HG02759 (cell line): ENCODE measurements around the gene KCNA5.

Experiments
- ATAC-seq: cut with Tn5 transposase; IDR thresholded peaks from one replicate; pipeline ENCODE4 v1.9.1; 2021; ENCODE audit warnings: mild to moderate bottlenecking, moderate library complexity; ENCODE audit not compliant: unreplicated experiment

The KCNA5 gene

DNA sequence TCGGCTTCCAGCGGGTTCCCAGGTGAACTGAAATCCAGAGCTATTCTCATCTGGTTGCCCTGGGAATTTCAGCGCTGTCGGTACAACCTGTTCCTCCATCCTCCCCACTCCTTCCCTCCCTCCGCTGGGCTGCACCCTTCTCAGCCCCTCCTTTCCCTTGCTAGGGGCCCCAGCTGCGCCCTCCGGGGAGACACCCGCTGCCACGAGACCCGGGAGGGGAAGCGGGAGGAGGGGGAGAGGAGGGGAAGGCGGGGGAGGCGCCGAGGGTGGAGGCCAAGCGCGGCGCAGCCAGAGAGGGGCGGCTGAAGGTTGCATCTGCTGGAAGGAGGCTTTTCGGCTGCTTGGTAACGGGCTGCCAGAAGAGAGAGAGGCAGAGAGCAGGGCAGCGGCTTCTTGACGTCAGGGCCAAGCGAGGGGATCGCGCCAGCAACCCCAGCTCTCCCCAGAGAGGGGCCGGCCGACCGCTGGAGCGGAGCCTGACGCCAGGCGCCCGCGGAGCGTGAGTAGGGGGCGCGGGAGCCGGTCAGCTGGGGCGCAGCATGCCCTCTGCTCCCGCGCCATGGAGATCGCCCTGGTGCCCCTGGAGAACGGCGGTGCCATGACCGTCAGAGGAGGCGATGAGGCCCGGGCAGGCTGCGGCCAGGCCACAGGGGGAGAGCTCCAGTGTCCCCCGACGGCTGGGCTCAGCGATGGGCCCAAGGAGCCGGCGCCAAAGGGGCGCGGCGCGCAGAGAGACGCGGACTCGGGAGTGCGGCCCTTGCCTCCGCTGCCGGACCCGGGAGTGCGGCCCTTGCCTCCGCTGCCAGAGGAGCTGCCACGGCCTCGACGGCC, at the start of gene KCNA5:
KCNA5 (plus strand) TSS at position 291 of the 831 bp plus-strand sequence; CDS start at position 560, 269 bp downstream.
- ATAC-seq = no peak

DNA sequence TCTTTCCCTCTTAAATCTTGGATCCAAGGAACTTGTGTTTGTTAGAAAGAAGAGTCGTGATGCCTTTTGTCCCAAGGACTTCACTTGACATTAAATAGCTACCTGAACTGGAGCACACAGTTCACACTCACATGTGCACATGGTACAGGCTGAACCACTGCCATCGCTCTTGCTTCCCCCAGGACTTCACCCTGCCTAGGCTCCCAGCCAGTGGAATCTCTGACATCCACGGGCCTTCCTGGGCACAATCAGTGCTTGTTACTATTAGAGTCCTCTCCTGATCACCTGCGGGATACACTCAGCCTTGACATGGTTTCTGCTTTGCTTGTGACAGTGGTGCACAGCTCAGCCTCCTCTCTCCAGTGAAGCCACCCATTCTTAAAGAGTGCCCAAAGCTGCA, 49.1 kb upstream of the KCNA5 start:
- no peak for ATAC-seq

- ATAC-seq = no peak
Measured at GRCh38 chr12:4996714-4997113, 47.0 kb upstream of the KCNA5 start.

DNA sequence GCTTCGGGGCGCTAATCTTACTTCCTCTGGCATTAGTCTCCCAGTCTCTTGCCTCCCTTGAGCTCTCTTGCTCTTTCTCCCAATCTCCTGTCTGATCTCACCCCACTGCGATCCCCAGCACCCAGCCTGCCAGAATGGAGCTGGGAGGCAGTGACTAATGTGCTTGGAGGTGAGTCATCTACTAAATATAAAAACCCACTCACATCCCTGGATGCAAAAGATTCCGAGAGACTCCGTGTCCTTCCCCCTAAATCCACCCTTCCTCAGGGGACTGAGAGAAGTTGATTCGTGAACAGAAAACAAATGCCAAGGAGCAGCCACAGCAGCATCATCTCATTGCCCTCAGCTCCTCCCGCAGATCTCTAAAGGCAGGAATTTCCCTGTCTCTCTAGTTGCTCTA, 45.7 kb upstream of the KCNA5 start:
- ATAC-seq = no peak

DNA sequence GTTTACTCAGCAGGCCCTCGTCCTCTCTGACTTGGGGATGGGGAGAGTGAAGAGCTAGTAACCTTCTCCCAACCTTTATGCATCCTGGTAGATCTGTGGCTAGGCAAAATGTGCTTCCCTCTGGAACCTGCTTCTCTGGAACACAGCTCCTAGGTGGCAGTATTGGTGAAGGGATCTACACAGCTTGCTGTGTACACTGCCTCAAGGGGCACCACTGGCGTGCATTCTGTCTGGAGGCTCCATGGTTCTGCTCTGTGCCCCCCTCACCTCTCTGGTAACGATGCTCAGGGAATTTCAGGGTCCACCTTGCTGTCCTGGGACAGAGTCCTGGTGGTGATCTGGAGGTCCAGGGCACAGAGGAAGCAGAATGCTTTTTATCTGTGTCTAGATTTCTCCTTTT, 43.5 kb upstream of the KCNA5 start:
- no peak for ATAC-seq

- no peak for ATAC-seq
Measured at GRCh38 chr12:5000658-5001385, 42.9 kb upstream of the KCNA5 start.

GRCh38 chr12:5003025-5003666, 40.5 kb upstream of the KCNA5 start:
- peak; percentile 57 for ATAC-seq

DNA sequence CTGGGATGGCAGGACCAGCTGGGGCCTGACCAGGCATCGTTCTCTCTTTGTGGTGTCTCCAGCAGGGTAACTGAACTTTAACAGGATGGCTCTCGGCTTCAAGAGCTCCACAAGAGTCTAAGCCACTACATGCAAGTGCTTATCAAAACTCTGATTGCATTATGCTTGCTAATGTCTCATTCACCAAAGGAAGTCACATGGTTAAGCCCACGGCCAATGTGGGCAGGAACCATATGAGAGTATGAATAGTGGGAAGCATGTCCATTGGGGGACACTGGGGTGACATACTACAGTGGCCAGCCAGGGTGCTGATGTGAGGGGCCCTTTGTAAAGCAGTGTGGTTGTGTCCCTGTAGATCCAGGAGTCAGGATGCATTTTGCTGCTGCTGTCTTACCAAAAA, 35.0 kb upstream of the KCNA5 start:
- ATAC-seq = no peak

DNA sequence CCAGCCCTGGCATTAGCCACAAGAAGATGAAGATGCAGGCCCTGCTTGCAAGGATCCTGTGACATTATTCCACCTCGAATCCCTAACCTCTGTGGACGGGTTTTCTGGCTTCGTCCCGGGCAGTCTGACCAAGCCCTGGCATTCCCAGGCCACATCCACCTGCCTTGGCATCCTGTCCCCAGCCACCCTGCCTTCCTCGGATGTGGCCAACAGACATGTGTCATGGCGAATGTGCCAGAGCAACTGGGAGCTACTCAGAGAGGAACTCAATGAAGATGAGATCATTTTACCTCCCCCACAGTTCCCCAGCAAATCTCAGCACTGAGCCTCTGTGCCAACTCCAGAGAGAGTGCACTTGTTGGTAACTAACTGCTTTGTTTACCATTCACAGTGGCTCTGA, 33.5 kb upstream of the KCNA5 start:
- no peak for ATAC-seq

DNA sequence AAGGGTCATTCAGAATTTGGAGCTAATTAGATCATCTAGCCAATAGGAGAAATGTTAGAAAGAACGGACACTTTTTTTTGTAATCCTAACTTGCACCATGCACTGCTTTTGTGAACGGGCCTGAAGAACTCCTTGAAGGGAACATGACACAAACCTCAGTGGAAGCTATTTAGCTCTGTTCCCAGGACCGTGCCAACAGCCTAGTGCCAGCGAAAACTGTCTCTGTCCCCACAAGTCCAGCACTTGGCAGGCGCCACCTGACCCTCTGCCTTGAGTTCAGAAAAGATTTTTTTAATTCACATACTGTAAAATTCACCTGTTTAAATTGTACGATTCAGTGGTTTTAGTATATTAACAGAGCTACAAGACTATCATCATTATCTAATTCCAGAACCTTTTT, 31.3 kb upstream of the KCNA5 start:
- no peak for ATAC-seq

DNA sequence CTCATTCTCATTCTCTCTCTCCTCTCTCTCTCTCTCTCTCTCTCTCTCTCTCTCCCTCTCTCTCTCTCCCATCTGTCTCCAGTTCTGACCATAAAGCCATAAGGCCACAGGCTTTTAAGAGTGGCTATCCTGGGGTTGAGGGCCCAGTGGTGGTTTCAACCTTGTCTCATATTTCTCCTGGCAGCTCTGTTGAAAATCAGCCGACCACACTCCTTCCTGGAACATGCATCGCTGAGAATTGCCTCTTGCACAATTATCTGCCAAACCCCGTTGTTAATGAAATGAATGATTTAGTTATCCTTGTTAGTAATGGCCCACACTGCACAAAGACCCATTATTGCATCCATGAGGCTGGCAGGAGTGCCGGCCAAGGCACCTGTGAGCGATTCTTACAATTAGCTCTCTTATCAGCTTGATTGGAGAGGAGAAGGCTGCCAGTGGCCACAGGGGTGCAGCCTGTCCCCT, 30.4 kb upstream of the KCNA5 start:
- ATAC-seq = no peak

GRCh38 chr12:5014269-5014668, 29.4 kb upstream of the KCNA5 start:
- no peak for ATAC-seq

DNA sequence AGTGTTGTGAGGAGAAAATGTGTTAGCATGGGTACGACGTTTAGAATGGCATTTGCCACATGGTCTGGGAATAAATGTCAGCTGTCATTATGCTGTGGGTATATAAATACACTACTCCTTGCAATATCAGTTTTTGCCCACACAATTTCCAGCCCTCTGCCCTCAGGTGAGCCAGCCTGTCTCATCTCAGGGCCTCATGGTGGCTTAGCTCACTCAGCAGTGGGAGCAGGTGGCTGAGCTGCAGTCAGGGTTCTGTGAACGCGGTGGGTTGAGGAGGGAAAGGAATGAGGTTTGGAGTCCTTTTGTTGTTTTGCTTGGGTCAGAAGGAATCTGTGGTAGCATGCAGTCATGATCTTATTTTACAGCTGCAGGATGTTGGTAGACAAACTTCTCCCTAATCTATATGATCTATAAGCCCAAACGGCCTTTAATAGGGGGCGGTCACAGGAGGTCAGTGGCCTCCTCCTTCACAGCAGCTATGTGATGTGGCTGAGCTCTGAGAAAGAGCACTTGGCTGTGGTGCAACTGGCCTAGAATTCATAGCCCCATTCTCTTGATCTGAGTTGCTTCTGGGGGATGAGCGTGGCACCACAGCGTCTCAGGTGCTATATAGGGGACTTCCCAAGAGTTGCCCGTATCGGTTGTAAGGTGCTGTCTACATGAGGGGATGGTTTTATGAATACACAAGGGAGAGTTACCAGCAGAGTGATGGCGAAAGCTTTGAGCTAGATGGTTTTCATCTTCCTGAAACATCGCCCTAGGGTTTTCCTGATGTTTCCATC, 27.8 kb upstream of the KCNA5 start:
- no peak for ATAC-seq

GRCh38 chr12:5016526-5016925, 27.2 kb upstream of the KCNA5 start:
- no peak for ATAC-seq

DNA sequence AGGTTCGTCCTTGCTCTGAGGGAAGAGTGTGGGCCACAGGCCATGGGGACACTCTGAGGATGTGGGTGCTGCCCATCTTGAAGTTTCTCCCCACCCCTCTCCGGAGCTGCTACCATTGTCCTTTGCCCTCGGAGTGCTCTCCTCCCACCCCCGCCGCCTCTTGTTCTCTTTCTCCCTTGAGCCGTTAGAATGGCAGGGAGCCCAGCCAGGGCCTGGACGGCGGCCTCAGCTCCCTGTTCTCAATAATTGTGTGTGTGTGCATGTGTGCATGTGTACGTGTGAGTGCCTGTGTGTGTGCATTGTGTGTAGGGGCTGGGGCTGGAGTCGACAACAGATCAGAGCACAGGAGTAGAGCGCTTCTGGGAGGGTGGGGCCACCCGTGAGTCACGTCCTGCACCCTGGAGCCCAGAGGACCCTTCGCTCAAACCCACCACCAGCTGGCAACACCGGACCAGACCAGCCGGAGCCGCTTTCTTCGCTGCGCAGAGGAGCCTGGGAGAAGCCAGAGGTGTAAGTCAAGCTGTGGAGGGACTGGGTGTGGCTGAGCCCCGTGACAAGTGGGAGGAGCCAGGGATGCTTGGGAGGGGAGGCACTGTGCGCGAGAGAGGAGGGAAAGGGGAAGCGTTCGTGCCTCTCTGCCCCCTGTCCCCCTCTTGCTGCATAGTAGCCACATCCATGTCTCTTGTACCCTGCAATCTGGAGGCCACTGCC, 25.9 kb upstream of the KCNA5 start:
- ATAC-seq = no peak

DNA sequence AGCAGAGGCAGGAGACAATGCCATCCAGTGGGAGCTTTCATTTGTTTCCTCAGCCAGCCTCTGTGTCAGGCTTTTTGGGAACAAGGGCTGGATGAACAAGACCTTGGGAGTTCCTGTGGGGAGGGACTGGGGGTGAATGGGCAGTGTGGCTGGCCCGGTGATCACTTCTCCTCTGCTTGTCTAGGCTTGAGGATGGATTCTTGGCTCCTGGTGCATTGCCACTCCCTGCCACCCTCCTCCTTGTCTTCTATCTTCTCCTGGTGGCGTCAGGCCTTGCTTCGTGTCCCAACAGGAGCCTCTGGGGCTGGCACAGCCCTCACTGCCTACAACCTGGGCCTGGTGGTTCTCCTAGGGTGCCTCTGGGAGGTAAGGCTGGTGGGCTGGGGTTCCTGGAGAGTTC, 25.0 kb upstream of the KCNA5 start:
- no peak for ATAC-seq

GRCh38 chr12:5022025-5022424, 21.7 kb upstream of the KCNA5 start:
- no peak for ATAC-seq

DNA sequence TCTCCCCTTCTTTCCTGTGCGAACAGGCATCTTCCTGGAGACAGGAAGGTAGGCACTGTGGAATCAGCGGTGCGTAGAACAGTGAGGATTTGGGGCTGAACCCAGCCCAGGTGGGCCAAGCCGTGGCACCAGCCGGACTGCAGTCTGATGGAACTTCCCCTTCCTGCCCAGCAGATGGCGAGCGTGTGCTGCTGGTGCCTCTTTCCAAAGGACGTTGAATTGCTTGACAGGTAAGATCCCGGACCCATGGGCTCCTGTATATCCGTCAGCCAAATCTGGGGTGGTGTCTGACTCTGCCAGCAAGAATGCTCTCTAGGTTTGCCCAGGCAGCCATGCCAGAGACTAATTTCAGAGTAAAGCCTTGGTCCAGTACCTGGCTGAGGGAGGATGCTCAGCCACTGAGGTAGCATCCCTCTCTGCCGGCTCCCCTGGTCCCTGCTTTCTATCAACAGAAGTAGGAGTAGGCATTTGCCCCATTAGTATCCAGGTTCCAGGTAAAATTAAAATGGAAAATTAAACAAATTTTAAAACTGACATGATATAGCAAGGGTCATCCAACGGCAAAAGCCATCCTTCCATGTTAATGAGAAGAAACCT, 21.1 kb upstream of the KCNA5 start:
- no peak for ATAC-seq

- ATAC-seq = no peak
Measured at GRCh38 chr12:5023842-5024241, 19.8 kb upstream of the KCNA5 start.
